Upper lobe of left lung (tissue), 4 donors: ENCODE results near the gene EXPH5.

Source experiments
- CTCF ChIP-seq, 6 experiments: fragments of 450-650 bp in 4 of 6; fragments of 200-600 bp in 2 of 6; sonication (generic) in 2 of 6; IDR thresholded peaks; one replicate each; pipeline ENCODE4 v1.5.1; 2016 to 2019; ENCODE audit warnings: antibody characterized with exemption in 6 of 6
- EP300 ChIP-seq, 4 donors: sonication (generic); formaldehyde crosslinking; IDR thresholded peaks; one replicate each; pipeline ENCODE4 v1.5.1; 2017; ENCODE audit warnings: antibody characterized with exemption in 4 of 4, control low read depth in 2 of 4
- POLR2A ChIP-seq, 4 donors: fragments of 450-650 bp; IDR thresholded peaks; one replicate each; pipeline ENCODE4 v1.5.1; 2016 to 2017; ENCODE audit warnings: antibody characterized with exemption in 4 of 4, mild to moderate bottlenecking in 2 of 4

DNA sequence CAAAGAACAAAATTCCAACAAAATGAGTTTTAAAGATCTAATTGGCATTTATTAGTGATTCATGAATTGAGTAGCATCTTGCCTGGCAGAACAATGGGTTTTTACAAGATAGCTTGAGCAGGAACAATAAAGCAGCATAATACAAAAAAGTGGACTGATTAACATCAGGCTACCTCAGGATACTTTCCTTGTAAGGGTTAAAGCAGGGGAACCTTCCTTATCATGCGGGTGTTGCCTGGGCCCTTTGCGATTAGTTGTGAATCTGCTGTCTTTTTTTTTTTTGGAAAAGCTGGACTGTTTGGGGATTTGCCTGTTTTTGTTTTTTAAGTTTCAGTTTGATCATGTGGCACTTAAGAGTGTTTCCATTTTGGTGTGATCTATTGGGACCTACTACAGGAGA is 37.5 kb downstream of the EXPH5 start:
- TF ChIP-seq CTCF (IDR thresholded peaks at IDR 0.05) (no peak), POLR2A (IDR thresholded peaks at IDR 0.05) (no peak), EP300 (IDR thresholded peaks at IDR 0.05) (no peak)
